H1 (cell line): ENCODE results near the gene SRPRB. TPM values are rescaled to one million over a fixed set of nuclear protein-coding genes. Genes with fewer than 3 reads are reported as not detected.

ENCODE experiments used
- CTCF ChIA-PET: fragments of 300-600 bp; sonication (Branson Sonifier 250); formaldehyde crosslinking; loops from one replicate; lab custom pipeline; 2021; ENCODE audit not compliant: partially characterized antibody; lab: Charles Lee
- POLR2A ChIA-PET: fragments of 300-600 bp; sonication (Branson Sonifier 250); formaldehyde crosslinking; loops from one replicate; lab custom pipeline; 2021; ENCODE audit warnings: inconsistent platforms; ENCODE audit not compliant: partially characterized antibody; lab: Charles Lee
- DNase-seq, 2 experiments: peaks; one replicate each; pipeline versions ENCODE4 v3.0.0 to v3.0.0-alpha.2; 2010 to 2022; ENCODE audit warnings: low spot score in 2 of 2, low read depth in 1 of 2, mixed read lengths in 1 of 2
- FAIRE-seq: peaks from 2 replicates; lab custom pipeline; 2011; peaks lifted over from hg19 to GRCh38; lab: Jason Lieb, UNC
- H2AFZ ChIP-seq: 2 replicates; pipeline ENCODE4 v1.8.1; 2012; ENCODE audit warnings: low read length, inconsistent platforms
- H2AK5ac ChIP-seq: 2 replicates; pipeline ENCODE4 v1.6.1; 2013; ENCODE audit warnings: low read depth, low read length
- H2BK120ac ChIP-seq: replicated peaks from 2 replicates; pipeline ENCODE3; 2013; ENCODE audit warnings: low read depth, low read length, inconsistent platforms
- H2BK12ac ChIP-seq: 2 replicates; pipeline ENCODE4 v1.6.1; 2013; ENCODE audit warnings: low read depth, low read length
- H2BK15ac ChIP-seq: 2 replicates; pipeline ENCODE4 v1.6.1; 2013; ENCODE audit warnings: low read length
- H2BK20ac ChIP-seq: 2 replicates; pipeline ENCODE4 v1.6.1; 2013; ENCODE audit warnings: low read length
- H2BK5ac ChIP-seq: 2 replicates; pipeline ENCODE4 v1.6.1; 2013; ENCODE audit warnings: low read depth, low read length
- H3K14ac ChIP-seq: 2 replicates; pipeline ENCODE4 v1.6.1; 2013; ENCODE audit warnings: inconsistent platforms; ENCODE audit not compliant: insufficient read length
- H3K18ac ChIP-seq: 2 replicates; pipeline ENCODE4 v1.6.1; 2013; ENCODE audit warnings: low read length; ENCODE audit errors: extremely low read depth
- H3K23ac ChIP-seq: 2 replicates; pipeline ENCODE4 v1.6.1; 2013; ENCODE audit warnings: inconsistent platforms; ENCODE audit not compliant: insufficient read length
- H3K23me2 ChIP-seq: 2 replicates; pipeline ENCODE4 v1.6.1; 2013; ENCODE audit warnings: low read depth, low read length
- H3K27ac ChIP-seq: 2 replicates; pipeline ENCODE4 v1.6.1; 2011; ENCODE audit warnings: low read depth, low read length, inconsistent platforms
- H3K27me3 ChIP-seq, 4 experiments: replicated peaks in 1 of 4; 1 replicate in 1 of 4; 2 replicates in 3 of 4; pipeline versions ENCODE4 v1.6.1 to v1.8.1; 2011 to 2013; ENCODE audit warnings: low read length in 3 of 4, mild to moderate bottlenecking in 3 of 4, inconsistent platforms in 2 of 4, mixed read lengths in 2 of 4, moderate library complexity in 1 of 4; ENCODE audit not compliant: control insufficient read depth in 3 of 4, insufficient read depth in 3 of 4; ENCODE audit errors: extremely low read depth in 1 of 4
- H3K36me3 ChIP-seq, 4 experiments: 2 replicates each; pipeline versions ENCODE4 v1.6.1 to v1.8.1; 2011 to 2013; ENCODE audit warnings: mild to moderate bottlenecking in 4 of 4, low read length in 3 of 4, moderate library complexity in 2 of 4, control low read depth in 1 of 4, inconsistent platforms in 1 of 4; ENCODE audit not compliant: insufficient read depth in 4 of 4, control insufficient read depth in 2 of 4
- H3K4ac ChIP-seq: replicated peaks from 2 replicates; pipeline ENCODE3; 2013; ENCODE audit warnings: low read length, low read depth, mixed read lengths, inconsistent platforms; ENCODE audit not compliant: insufficient read length
- H3K4me1 ChIP-seq, 4 experiments: replicated peaks in 1 of 4; 1 replicate in 1 of 4; 2 replicates in 3 of 4; pipeline versions ENCODE4 v1.6.1 to v1.8.1; 2011 to 2013; ENCODE audit warnings: low read length in 3 of 4, inconsistent platforms in 2 of 4, mixed read lengths in 1 of 4; ENCODE audit not compliant: insufficient read depth in 4 of 4, control insufficient read depth in 3 of 4
- H3K4me2 ChIP-seq, 2 experiments: 2 replicates each; pipeline versions ENCODE4 v1.6.1 to v1.8.1; 2011 to 2013; ENCODE audit warnings: low read depth in 2 of 2, low read length in 2 of 2, control low read depth in 1 of 2, inconsistent platforms in 1 of 2, mild to moderate bottlenecking in 1 of 2; ENCODE audit not compliant: insufficient read depth in 1 of 2
- H3K4me3 ChIP-seq, 4 experiments: fragments of 200-600, 300-600 bp in 1 of 4; sonication (generic), shearing (Covaris generic), sonication (Bioruptor Twin) in 1 of 4; 2 replicates each; pipeline versions ENCODE4 v1.5.1 to v1.8.1; 2011 to 2016; ENCODE audit warnings: low read length in 4 of 4, low read depth in 3 of 4, control low read depth in 2 of 4, inconsistent platforms in 2 of 4, mild to moderate bottlenecking in 2 of 4, mixed read lengths in 1 of 4, moderate library complexity in 1 of 4; ENCODE audit not compliant: insufficient read depth in 2 of 4; ENCODE audit errors: extremely low read depth in 1 of 4
- H3K56ac ChIP-seq: replicated peaks from 2 replicates; pipeline ENCODE3; 2013; ENCODE audit warnings: low read depth, mild to moderate bottlenecking, mixed read lengths, low read length, inconsistent platforms; ENCODE audit not compliant: insufficient read length
- H3K79me1 ChIP-seq: 2 replicates; pipeline ENCODE4 v1.6.1; 2013; ENCODE audit warnings: low read depth, low read length, control low read depth
- H3K79me2 ChIP-seq, 2 experiments: 2 replicates each; pipeline versions ENCODE4 v1.6.1 to v1.8.1; 2012 to 2013; ENCODE audit warnings: low read length in 2 of 2, mild to moderate bottlenecking in 2 of 2, inconsistent platforms in 1 of 2; ENCODE audit not compliant: insufficient read depth in 2 of 2, control insufficient read depth in 1 of 2
- H3K9ac ChIP-seq, 4 experiments: replicated peaks in 1 of 4; 1 replicate in 1 of 4; 2 replicates in 3 of 4; pipeline versions ENCODE4 v1.6.1 to v1.8.1; 2011 to 2013; ENCODE audit warnings: low read depth in 3 of 4, low read length in 3 of 4, control low read depth in 2 of 4, mild to moderate bottlenecking in 2 of 4, moderate library complexity in 2 of 4, inconsistent platforms in 1 of 4; ENCODE audit errors: extremely low read depth in 1 of 4
- H3K9me3 ChIP-seq, 2 experiments: 2 replicates each; pipeline versions ENCODE4 v1.6.1 to v1.8.1; 2012 to 2013; ENCODE audit warnings: mild to moderate bottlenecking in 2 of 2, moderate library complexity in 2 of 2, control low read depth in 1 of 2, inconsistent platforms in 1 of 2, low read depth in 1 of 2, low read length in 1 of 2, mixed read lengths in 1 of 2; ENCODE audit not compliant: insufficient read depth in 2 of 2
- H4K20me1 ChIP-seq, 2 experiments: replicated peaks in 1 of 2; 2 replicates each; pipeline versions ENCODE3 to v1.8.1; 2011 to 2013; ENCODE audit warnings: inconsistent platforms in 2 of 2, low read length in 2 of 2, mild to moderate bottlenecking in 1 of 2; ENCODE audit not compliant: insufficient read depth in 2 of 2, control insufficient read depth in 1 of 2
- H4K5ac ChIP-seq: 2 replicates; pipeline ENCODE4 v1.6.1; 2013; ENCODE audit warnings: low read length, low read depth, mixed read lengths, inconsistent platforms; ENCODE audit not compliant: insufficient read length
- H4K8ac ChIP-seq: 2 replicates; pipeline ENCODE4 v1.8.0; 2013; ENCODE audit warnings: mild to moderate bottlenecking, moderate library complexity, low read length, inconsistent platforms; ENCODE audit not compliant: insufficient read depth; ENCODE audit errors: extremely low read depth
- H4K91ac ChIP-seq: replicated peaks from 2 replicates; pipeline ENCODE3; 2013; ENCODE audit warnings: low read length, mixed read lengths, inconsistent platforms; ENCODE audit not compliant: insufficient read length
- KDM5A ChIP-seq: fragments of 200-600 bp; IDR thresholded peaks from 2 replicates; pipeline ENCODE4 v1.7.1; 2012; ENCODE audit warnings: mild to moderate bottlenecking, low read length, inconsistent platforms, mixed read lengths
- SP1 ChIP-seq: IDR thresholded peaks from 2 replicates; pipeline ENCODE4 v1.6.1; 2011; ENCODE audit warnings: low read depth, low read length
- WGBS, 2 experiments: shearing (Covaris generic) in 1 of 2; methylation state at CpG; one replicate each; pipeline versions ENCODE4 v1.1.6 to v1.1.7; 2013 to 2015; ENCODE audit warnings: low lambda C conversion rate in 2 of 2, mixed read lengths in 2 of 2, inconsistent platforms in 1 of 2, low coverage in 1 of 2, missing lambda C conversion rate in 1 of 2; ENCODE audit not compliant: insufficient replicate concordance in 2 of 2, insufficient coverage in 1 of 2, insufficient read length in 1 of 2; ENCODE audit errors: extremely low coverage in 1 of 2, missing lambda C conversion rate in 1 of 2; 5-methylcytosine and 5-hydroxymethylcytosine counted together
- polyA plus RNA-seq, 7 experiments: library from polyadenylated mRNA; depleted of rRNA in 3 of 7; stranded (reverse) in 5 of 7; unstranded in 2 of 7; fragments of >200 nt in 5 of 7; fragments of 200-250 nt in 2 of 7; gene quantifications; 1 replicate in 5 of 7; 2 replicates in 1 of 7; 4 replicates in 1 of 7; pipeline versions ENCODE4 v1.2.1 to v1.2.3, GENCODE V29; 2011 to 2013; ENCODE audit warnings: missing spikeins in 2 of 7, mixed read lengths in 2 of 7
- total RNA-seq: library from RNA; stranded (reverse); fragmentation: NEBNext Ultra II Directional; extraction: Animal tissue kit (Norgen Biotek cat#: 25700); gene quantifications from 2 replicates; pipeline ENCODE4 v1.2.1, GENCODE V29; 2021

The SRPRB gene
- total and polyA plus RNA-seq, 2 of the 8 experiments (the other 6 are each of a cell fraction or from before 2014, with no cell fraction given), result 15.9 to 49.8 TPM

DNA sequence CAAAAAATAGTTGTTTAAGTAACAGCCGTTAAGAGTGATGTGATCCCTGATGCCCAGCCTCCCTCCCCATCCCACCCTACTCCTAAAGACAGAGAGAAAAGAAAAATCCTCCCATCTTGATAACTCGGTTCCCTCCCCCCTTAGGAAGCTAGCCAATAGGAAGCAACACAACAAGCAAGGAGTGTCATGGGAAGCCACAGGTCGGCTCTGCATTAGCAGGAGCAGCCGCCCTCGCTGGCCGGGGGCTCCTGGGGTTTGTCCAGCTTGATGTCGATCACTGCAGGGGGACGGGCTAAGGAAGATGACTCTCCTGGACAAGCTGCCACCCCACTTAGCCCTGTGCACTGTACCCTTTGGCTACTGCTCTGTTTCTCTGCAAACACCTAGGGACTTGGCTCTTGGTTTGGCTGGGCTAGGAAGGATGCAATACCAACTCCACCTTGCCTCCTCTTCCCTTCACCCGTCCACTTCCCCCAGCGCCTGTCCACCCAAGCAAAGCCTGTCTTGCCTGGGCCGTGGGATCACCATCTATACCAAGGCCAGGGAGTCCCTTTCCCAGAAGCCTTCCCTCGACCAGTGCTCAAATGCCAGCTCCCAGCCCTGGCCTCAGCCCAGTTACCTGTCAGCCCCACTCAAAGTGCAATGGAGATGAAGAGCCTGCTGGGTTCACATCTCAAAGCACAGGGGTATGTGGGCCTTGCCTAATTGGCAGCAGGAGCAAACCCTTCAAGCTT, 23.1 kb downstream of the SRPRB start:
- H4K8ac ChIP-seq, result no peak overlapping the region
- FAIRE-seq (no peak), DNase-seq (peak in 1 of 2 experiments; percentile 54)
- no peak overlapping the region for H3K18ac ChIP-seq
- no peaks in the 10 kb centered on the region for H3K9me3 ChIP-seq
- no peak overlapping the region for H2BK120ac ChIP-seq
- H2BK12ac ChIP-seq, result no peak overlapping the region
- H4K20me1 ChIP-seq, result peaks cover 0 to 1% of the 10 kb centered on the region in 2 experiments
- no peak overlapping the region for H3K23ac ChIP-seq
- no peak overlapping the region for H4K91ac ChIP-seq
- TF ChIP-seq KDM5A (no peak), SP1 (peak; percentile 23; the same call in 1 of the 2 replicates)
- no peaks in the 10 kb centered on the region for H3K4me1 ChIP-seq
- WGBS, 2 experiments, result 82% methylated on average over 12 of the region's 12 CpGs; no CpG with 5 or more reads in 1 of the 2 experiments
- H2AK5ac ChIP-seq, result no peak overlapping the region
- H3K9ac ChIP-seq, result no peak overlapping the region
- no peaks in the 10 kb centered on the region for H3K79me1 ChIP-seq
- H3K27ac ChIP-seq, result no peak overlapping the region
- no peak overlapping the region for H2BK5ac ChIP-seq
- H2BK15ac ChIP-seq, result 0 out of 2 replicates have a peak overlapping the region, but pooled peaks have one; percentile 76
- no peak overlapping the region for H3K4ac ChIP-seq
- no peak overlapping the region for H2AFZ ChIP-seq
- H3K4me2 ChIP-seq, result no peak overlapping the region
- H2BK20ac ChIP-seq, result no peak overlapping the region
- POLR2A ChIA-PET, result no interaction called here
- CTCF ChIA-PET, result interaction anchor here (0.6 to 7.9 kb wide), 3 partner anchors 10 to 163 kb away, joined by 3 to 75 read pairs (median 3); no protein-coding TSS in a partner anchor
- no peaks in the 10 kb centered on the region for H3K27me3 ChIP-seq
- no peak overlapping the region for H3K56ac ChIP-seq
- H4K5ac ChIP-seq, result no peak overlapping the region
- no peaks in the 10 kb centered on the region for H3K79me2 ChIP-seq
- no peak overlapping the region for H3K14ac ChIP-seq
- H3K4me3 ChIP-seq, result no peak overlapping the region
- H3K36me3 ChIP-seq, result peaks cover 0 to 5% (median 2%) of the 10 kb centered on the region in 4 experiments; a peak in 4 of 8 replicates
- H3K23me2 ChIP-seq, result no peaks in the 10 kb centered on the region; the same call in 1 of the 2 replicates
